Smooth muscle cell (in vitro differentiated cells): Measurements from ENCODE around the gene PDE4DIP. TPM values are rescaled to one million over a fixed set of nuclear protein-coding genes. Genes with fewer than 3 reads are reported as not detected.
"Not testable (repeated sequence)": the region's sequence is repeated elsewhere in the genome, so short reads cannot be mapped to it uniquely, and the experiment has no call there.

ENCODE experiments used
- DNase-seq: peaks from one replicate; lab custom pipeline; 2025; ENCODE audit not compliant: unreplicated experiment; lab: John Stamatoyannopoulos, UW
- H2AFZ ChIP-seq: fragments of 200-600 bp; sonication (generic); 2 replicates; pipeline ENCODE4 v1.6.0; 2016; ENCODE audit warnings: antibody characterized with exemption, low read depth, mild to moderate bottlenecking
- H3F3A ChIP-seq: fragments of 200-600 bp; sonication (generic); 2 replicates; pipeline ENCODE4 v1.6.0; 2017; ENCODE audit warnings: antibody characterized with exemption, low read depth
- H3K27ac ChIP-seq: fragments of 200-600 bp; sonication (generic); 2 replicates; pipeline ENCODE4 v1.5.1; 2016; ENCODE audit warnings: low read depth, mild to moderate bottlenecking
- H3K27me3 ChIP-seq: fragments of 200-600 bp; sonication (generic); 2 replicates; pipeline ENCODE4 v1.6.1; 2016; ENCODE audit warnings: low read depth, mild to moderate bottlenecking
- H3K36me3 ChIP-seq: fragments of 200-600 bp; sonication (generic); 2 replicates; pipeline ENCODE4 v1.5.1; 2016; ENCODE audit warnings: low read depth
- H3K4me1 ChIP-seq: fragments of 200-600 bp; sonication (generic); 2 replicates; pipeline ENCODE4 v1.5.1; 2016; ENCODE audit warnings: low read depth
- H3K4me2 ChIP-seq: fragments of 200-600 bp; sonication (generic); 2 replicates; pipeline ENCODE4 v1.6.0; 2016; ENCODE audit warnings: mild to moderate bottlenecking
- H3K4me3 ChIP-seq: fragments of 200-600 bp; sonication (generic); 2 replicates; pipeline ENCODE4 v1.5.1; 2016; ENCODE audit warnings: mild to moderate bottlenecking
- H3K79me2 ChIP-seq: fragments of 200-600 bp; sonication (generic); 2 replicates; pipeline ENCODE4 v1.6.0; 2016; ENCODE audit warnings: low read depth, mild to moderate bottlenecking
- H3K9ac ChIP-seq: fragments of 200-600 bp; sonication (generic); 2 replicates; pipeline ENCODE4 v1.6.0; 2016; ENCODE audit warnings: low read depth
- H3K9me3 ChIP-seq: fragments of 200-600 bp; sonication (generic); replicated peaks from 2 replicates; pipeline ENCODE4 v1.5.1; 2016; ENCODE audit warnings: low read depth
- H4K20me1 ChIP-seq: fragments of 200-600 bp; sonication (generic); 2 replicates; pipeline ENCODE4 v1.6.0; 2016; ENCODE audit warnings: low read depth
- WGBS: methylation state at CpG from one replicate; pipeline ENCODE4 v1.1.7; 2016; ENCODE audit warnings: low lambda C conversion rate; 5-methylcytosine and 5-hydroxymethylcytosine counted together
- polyA plus RNA-seq: library from polyadenylated mRNA; unstranded; fragments of >200 nt; fragmentation: Nextera tagmentation; extraction: Ambion mirVana; gene quantifications from 2 replicates; pipeline ENCODE4 v1.2.1, GENCODE V29; 2016
- total RNA-seq: library from RNA; depleted of rRNA; stranded (reverse); fragments of >200 nt; gene quantifications from 2 replicates; pipeline ENCODE4 v1.2.3, GENCODE V29; 2014
- TF ChIP-seq, protein P1 (sequence below): fragments of 200-600 bp; sonication (generic); IDR thresholded peaks from 2 replicates; pipeline ENCODE4 v1.5.1; 2017; ENCODE audit warnings: borderline replicate concordance, mild to moderate bottlenecking, antibody characterized with exemption; ENCODE audit not compliant: insufficient read depth, poor library complexity, severe bottlenecking

PDE4DIP gene
- total and polyA plus RNA-seq, 2 experiments from 2014 or later, result 44.5 to 48.8 TPM

- H3K36me3 ChIP-seq, H3K4me3 ChIP-seq, H2AFZ ChIP-seq, H3K27me3 ChIP-seq, H3K27ac ChIP-seq, H3K4me1 ChIP-seq, DNase-seq, H3K79me2 ChIP-seq, H3K9ac ChIP-seq, H3K9me3 ChIP-seq, H3K4me2 ChIP-seq, H3F3A ChIP-seq, H4K20me1 ChIP-seq: not testable (repeated sequence)
- TF ChIP-seq, protein P1, sequence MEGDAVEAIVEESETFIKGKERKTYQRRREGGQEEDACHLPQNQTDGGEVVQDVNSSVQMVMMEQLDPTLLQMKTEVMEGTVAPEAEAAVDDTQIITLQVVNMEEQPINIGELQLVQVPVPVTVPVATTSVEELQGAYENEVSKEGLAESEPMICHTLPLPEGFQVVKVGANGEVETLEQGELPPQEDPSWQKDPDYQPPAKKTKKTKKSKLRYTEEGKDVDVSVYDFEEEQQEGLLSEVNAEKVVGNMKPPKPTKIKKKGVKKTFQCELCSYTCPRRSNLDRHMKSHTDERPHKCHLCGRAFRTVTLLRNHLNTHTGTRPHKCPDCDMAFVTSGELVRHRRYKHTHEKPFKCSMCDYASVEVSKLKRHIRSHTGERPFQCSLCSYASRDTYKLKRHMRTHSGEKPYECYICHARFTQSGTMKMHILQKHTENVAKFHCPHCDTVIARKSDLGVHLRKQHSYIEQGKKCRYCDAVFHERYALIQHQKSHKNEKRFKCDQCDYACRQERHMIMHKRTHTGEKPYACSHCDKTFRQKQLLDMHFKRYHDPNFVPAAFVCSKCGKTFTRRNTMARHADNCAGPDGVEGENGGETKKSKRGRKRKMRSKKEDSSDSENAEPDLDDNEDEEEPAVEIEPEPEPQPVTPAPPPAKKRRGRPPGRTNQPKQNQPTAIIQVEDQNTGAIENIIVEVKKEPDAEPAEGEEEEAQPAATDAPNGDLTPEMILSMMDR, result peak; percentile 19
- 34% methylated on average over 2 of the region's 2 CpGs for WGBS
These were observed 121.9 kb downstream of the PDE4DIP start for GRCh38 chr1:148966084-148966483.

GRCh38 chr1:148967580-148967979 lies 123.4 kb downstream of the PDE4DIP start:
- H2AFZ ChIP-seq, H3K27me3 ChIP-seq, H3K36me3 ChIP-seq, H3K4me3 ChIP-seq, H3K4me1 ChIP-seq, H3K9me3 ChIP-seq, H3K27ac ChIP-seq, H3K79me2 ChIP-seq, DNase-seq, H3K9ac ChIP-seq, H4K20me1 ChIP-seq, H3K4me2 ChIP-seq, H3F3A ChIP-seq: not testable (repeated sequence)
- WGBS, result no CpG with 5 or more reads among the region's 2 CpGs

DNA sequence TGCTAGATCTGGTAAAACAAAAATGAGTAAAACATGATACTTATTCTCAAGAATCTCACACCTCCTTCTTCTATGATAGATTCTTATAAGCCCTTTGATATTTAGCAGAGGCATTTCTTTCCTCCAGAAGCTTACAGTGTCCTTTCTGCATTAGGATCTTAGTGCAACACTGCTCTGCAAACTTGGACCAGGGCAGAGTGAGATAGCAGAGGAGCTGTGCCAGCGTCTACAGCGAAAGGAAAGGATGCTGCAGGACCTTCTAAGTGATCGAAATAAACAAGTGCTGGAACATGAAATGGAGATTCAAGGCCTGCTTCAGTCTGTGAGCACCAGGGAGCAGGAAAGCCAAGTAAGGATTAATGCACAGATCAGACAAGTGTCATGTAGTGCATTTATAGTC lies 124.5 kb downstream of the PDE4DIP start:
- not testable (repeated sequence) for H3K4me3 ChIP-seq, H3K9ac ChIP-seq, H3K9me3 ChIP-seq, H3F3A ChIP-seq, H3K27ac ChIP-seq, H4K20me1 ChIP-seq, H3K36me3 ChIP-seq, H3K79me2 ChIP-seq, H3K4me1 ChIP-seq, DNase-seq, H3K4me2 ChIP-seq, H3K27me3 ChIP-seq, H2AFZ ChIP-seq
- 93% methylated on average over 3 of the region's 3 CpGs for WGBS

DNA sequence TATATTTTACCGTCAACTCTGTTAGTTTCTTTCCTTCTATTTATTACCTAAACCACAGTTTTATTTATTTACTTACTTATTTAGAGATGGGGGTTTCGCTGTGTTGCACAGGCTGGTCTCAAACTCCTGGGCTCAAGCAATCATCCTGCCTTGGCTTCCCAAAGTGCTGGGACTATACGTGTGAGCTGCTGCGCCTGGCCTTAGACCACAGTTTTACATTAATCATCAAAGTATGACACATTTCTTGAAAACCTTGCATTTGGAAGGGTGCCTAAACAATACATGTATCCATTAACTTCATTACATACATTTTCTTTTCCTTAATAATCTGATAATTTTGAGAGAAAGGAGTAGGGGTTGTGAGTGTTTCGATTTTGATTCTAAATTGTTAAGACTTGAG lies 124.9 kb downstream of the PDE4DIP start:
- H4K20me1 ChIP-seq, result not testable (repeated sequence)
- 100% methylated on average over 2 of the region's 5 CpGs for WGBS

GRCh38 chr1:148975453-148975852 lies 131.2 kb downstream of the PDE4DIP start:
- peak overlapping the region; percentile 84 for H3K27ac ChIP-seq
- not testable (repeated sequence) for H3F3A ChIP-seq, H3K27me3 ChIP-seq, H3K79me2 ChIP-seq, H3K4me3 ChIP-seq, H3K4me1 ChIP-seq, DNase-seq, H2AFZ ChIP-seq, H3K9me3 ChIP-seq, H4K20me1 ChIP-seq
- H3K9ac ChIP-seq, result peak overlapping the region; percentile 38
- peak overlapping the region; percentile 61 for H3K4me2 ChIP-seq
- peaks cover 19% of the 10 kb centered on the region for H3K36me3 ChIP-seq
- WGBS, result 13% methylated on average over 1 of the region's 1 CpG

More for the DNA sequence above, 124.9 kb downstream of the PDE4DIP start:
- H3K9me3 ChIP-seq, H3K27ac ChIP-seq, H3K79me2 ChIP-seq, H3K4me2 ChIP-seq, H3K9ac ChIP-seq, DNase-seq, H2AFZ ChIP-seq, H3K4me1 ChIP-seq, H3K27me3 ChIP-seq, H3F3A ChIP-seq, H3K36me3 ChIP-seq, H3K4me3 ChIP-seq: not testable (repeated sequence)

DNA sequence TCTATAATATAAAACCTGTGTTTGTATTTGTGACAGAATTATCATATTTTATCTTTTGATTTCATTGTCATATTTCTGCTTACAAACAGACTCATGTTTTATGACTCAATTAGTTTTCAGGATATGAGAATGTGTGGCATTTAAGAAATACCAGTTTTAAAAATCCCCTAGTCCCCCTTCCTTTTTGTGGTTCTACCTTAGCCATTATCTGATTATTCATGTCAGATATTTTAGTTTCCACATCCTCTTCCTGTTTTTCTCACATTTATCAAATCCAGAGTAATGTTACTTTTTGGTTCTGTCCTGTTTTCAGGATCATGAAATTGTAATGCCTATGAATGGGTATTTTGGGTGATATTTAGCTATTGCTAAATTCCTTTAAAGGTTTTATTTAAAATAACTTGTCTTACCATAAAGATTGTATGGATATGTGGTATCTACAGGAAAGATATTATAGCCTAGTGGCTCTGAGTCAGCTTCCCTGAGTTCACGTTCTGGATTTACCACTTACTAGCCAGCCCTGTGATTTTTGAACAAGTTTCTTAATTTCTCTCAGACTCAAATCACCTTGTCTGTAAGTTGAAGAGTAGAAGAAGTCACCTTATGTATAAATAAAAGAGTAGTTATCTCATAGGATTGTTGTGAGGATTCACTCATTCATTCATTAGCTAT lies 131.8 kb downstream of the PDE4DIP start:
- not testable (repeated sequence) for H3K27me3 ChIP-seq, H2AFZ ChIP-seq, H3K4me3 ChIP-seq, H3K9me3 ChIP-seq, H3K4me1 ChIP-seq, H4K20me1 ChIP-seq, H3K79me2 ChIP-seq, DNase-seq, H3F3A ChIP-seq
- H3K36me3 ChIP-seq, result peaks cover 19% of the 10 kb centered on the region
- H3K9ac ChIP-seq, result peak overlapping the region; percentile 38
- WGBS, result 13% methylated on average over 1 of the region's 1 CpG
- H3K27ac ChIP-seq, result peak overlapping the region; percentile 84
- H3K4me2 ChIP-seq, result peak overlapping the region; percentile 61

- not testable (repeated sequence) for H3K9me3 ChIP-seq, H3K4me3 ChIP-seq, H3F3A ChIP-seq, H3K9ac ChIP-seq, H3K27me3 ChIP-seq, H3K27ac ChIP-seq, H3K79me2 ChIP-seq, DNase-seq, H3K4me2 ChIP-seq, H4K20me1 ChIP-seq, H3K4me1 ChIP-seq, H2AFZ ChIP-seq
- H3K36me3 ChIP-seq, result peaks cover 25% of the 10 kb centered on the region
- 100% methylated on average over 1 of the region's 1 CpG for WGBS
These were observed 133.6 kb downstream of the PDE4DIP start for GRCh38 chr1:148977785-148978184.

DNA sequence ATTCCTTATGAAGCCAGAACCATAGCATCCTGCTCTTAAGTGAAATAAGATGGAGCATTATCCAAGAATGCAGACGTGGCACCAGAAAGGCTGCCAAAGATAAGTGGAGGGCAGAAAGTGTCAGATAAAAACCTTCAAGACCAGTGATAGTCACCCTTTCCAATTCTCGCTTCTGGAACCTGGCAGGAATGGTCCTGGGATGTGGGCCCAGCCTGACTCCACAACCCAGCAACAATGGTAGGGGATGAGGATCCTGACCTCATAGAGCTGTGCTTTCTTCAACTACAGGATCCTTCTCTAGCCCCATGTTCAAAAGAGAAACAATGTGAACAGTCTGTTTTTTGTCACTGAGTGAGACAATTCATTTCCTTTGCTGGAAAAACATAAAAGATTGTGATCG lies 145.2 kb downstream of the PDE4DIP start:
- not testable (repeated sequence) for H3K4me1 ChIP-seq, H4K20me1 ChIP-seq, H3K27me3 ChIP-seq, H3K4me3 ChIP-seq, H3K27ac ChIP-seq, H3K36me3 ChIP-seq, H3K79me2 ChIP-seq, H3K4me2 ChIP-seq, H3K9ac ChIP-seq, H3K9me3 ChIP-seq, H2AFZ ChIP-seq, H3F3A ChIP-seq, DNase-seq
- WGBS, result 66% methylated on average over 3 of the region's 3 CpGs
